Measurements from ENCODE around the gene THOC2.
A peak's percentile ranks its signal among the peaks of the same experiment; 100 is the strongest.
"Not testable (repeated sequence)": the region's sequence is repeated elsewhere in the genome, so short reads cannot be mapped to it uniquely, and the experiment has no call there.

The THOC2 gene

GRCh38 chrX:123740536-123740935 is 7.7 kb upstream of the THOC2 start:
- TF ChIP-seq, protein P1, sequence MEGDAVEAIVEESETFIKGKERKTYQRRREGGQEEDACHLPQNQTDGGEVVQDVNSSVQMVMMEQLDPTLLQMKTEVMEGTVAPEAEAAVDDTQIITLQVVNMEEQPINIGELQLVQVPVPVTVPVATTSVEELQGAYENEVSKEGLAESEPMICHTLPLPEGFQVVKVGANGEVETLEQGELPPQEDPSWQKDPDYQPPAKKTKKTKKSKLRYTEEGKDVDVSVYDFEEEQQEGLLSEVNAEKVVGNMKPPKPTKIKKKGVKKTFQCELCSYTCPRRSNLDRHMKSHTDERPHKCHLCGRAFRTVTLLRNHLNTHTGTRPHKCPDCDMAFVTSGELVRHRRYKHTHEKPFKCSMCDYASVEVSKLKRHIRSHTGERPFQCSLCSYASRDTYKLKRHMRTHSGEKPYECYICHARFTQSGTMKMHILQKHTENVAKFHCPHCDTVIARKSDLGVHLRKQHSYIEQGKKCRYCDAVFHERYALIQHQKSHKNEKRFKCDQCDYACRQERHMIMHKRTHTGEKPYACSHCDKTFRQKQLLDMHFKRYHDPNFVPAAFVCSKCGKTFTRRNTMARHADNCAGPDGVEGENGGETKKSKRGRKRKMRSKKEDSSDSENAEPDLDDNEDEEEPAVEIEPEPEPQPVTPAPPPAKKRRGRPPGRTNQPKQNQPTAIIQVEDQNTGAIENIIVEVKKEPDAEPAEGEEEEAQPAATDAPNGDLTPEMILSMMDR (IDR thresholded peaks at IDR 0.05; ENCODE audit: control insufficient read depth, extremely low read depth, insufficient read depth), result no peak
- DNase-seq (ENCODE audit: low read depth), result no peak
- H3K4me3 ChIP-seq (ENCODE audit: low read depth, low read length), result no peak overlapping the region

- TF ChIP-seq, protein P1 (IDR thresholded peaks at IDR 0.05; ENCODE audit: control insufficient read depth, extremely low read depth, insufficient read depth), result no peak
- no peak for DNase-seq (ENCODE audit: low read depth)
- H3K4me3 ChIP-seq (ENCODE audit: low read depth, low read length), result no peak overlapping the region
Measured at GRCh38 chrX:123740006-123740405, 7.2 kb upstream of the THOC2 start.

DNA sequence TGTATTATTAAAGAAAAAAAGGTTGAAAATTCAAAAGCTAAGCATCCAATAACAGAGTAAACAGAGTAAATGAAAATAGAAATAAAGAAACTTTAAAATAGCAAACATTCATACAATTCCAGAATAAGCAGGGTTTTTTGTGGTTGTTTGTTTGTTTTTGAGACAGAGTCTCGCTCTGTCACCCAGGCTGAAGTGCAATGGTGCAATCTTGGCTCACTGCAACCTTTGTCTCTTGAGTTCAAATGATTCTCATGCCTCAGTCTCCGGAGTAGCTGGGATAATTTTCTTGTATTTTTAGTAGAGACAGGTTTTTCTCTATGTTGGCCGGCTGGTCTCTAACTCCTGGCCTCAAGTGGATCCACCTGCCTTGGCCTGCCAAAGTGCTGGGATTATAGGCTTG is 6.6 kb upstream of the THOC2 start:
- no peak for DNase-seq (ENCODE audit: low read depth)
- TF ChIP-seq, protein P1 (IDR thresholded peaks at IDR 0.05; ENCODE audit: control insufficient read depth, extremely low read depth, insufficient read depth), result no peak
- H3K4me3 ChIP-seq (ENCODE audit: low read depth, low read length), result no peak overlapping the region

- H3K4me3 ChIP-seq (ENCODE audit: low read depth, low read length), result no peak overlapping the region
- no peak for DNase-seq (ENCODE audit: low read depth)
- TF ChIP-seq, protein P1 (IDR thresholded peaks at IDR 0.05; ENCODE audit: control insufficient read depth, extremely low read depth, insufficient read depth), result no peak
Measured at GRCh38 chrX:123738378-123738940, 5.6 kb upstream of the THOC2 start.

GRCh38 chrX:123736333-123736921 is 3.6 kb upstream of the THOC2 start:
- TF ChIP-seq, protein P1 (IDR thresholded peaks at IDR 0.05; ENCODE audit: control insufficient read depth, extremely low read depth, insufficient read depth), result no peak
- no peak for DNase-seq (ENCODE audit: low read depth)
- H3K4me3 ChIP-seq (ENCODE audit: low read depth, low read length), result no peak overlapping the region

GRCh38 chrX:123735137-123735536 is 2.3 kb upstream of the THOC2 start:
- DNase-seq (ENCODE audit: low read depth), result not testable (repeated sequence)

DNA sequence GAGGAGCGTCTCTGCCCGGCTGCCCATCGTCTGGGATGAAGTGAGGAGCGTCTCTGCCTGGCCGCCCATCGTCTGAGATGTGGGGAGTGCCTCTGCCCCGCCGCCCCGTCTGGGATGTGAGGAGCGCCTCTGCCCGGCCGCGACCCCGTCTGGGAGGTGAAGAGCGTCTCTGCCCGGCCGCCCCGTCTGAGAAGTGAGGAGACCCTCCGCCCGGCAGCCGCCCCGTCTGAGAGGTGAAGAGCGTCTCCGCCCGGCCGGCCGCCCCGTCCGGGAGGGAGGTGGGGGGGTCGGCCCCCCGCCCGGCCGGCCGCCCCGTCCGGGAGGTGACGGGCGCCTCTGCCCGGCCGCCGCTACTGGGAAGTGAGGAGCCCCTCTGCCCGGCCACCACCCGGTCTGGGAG is 1.2 kb upstream of the THOC2 start:
- DNase-seq (ENCODE audit: low read depth); H3K4me3 ChIP-seq (ENCODE audit: low read depth, low read length): not testable (repeated sequence)

More at GRCh38 chrX:123735137-123735536, 2.3 kb upstream of the THOC2 start:
- H3K4me3 ChIP-seq (ENCODE audit: low read depth, low read length), result not testable (repeated sequence)

DNA sequence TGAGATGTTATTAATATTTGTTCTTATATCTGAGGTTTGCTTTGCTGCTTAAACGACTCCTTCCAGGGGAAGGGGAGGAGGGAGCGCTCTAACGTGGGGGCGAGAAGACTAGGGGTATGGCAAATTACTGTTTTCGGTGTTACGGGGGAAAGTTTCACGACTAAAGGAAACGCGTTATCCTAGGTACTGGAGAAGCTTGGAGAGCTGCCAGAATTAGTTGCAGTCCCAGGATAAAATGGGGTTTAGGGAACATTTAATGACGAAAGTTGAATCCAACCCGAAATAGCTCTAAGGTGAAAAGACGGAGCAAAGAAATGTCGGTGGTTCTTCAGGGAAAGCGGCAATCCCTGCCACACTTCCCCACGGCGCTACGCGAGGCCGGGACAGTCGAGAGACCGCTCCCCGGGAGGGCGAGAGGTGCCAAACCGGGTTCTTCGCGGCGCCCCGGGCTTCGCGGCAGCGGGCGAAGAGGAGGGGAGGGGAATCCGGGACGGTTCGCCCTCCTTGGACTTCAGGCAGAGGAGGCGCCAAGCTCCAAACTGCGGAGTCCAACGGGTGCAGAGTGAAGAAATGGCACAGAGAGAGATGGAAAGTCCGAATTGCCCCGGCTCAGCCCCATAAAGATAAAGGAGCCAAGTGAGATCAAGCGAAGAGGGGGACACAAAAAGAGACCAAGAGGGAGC is 724 bp downstream of the THOC2 start:
- no peak for DNase-seq (ENCODE audit: low read depth)
- H3K4me3 ChIP-seq (ENCODE audit: low read depth, low read length), result peak overlapping the region; percentile 93
- TF ChIP-seq, protein P1 (IDR thresholded peaks at IDR 0.05; ENCODE audit: control insufficient read depth, extremely low read depth, insufficient read depth), result no peak

Data from LNCaP clone FGC (cell line).